ENCODE results near the gene TBC1D1.

Gene TBC1D1

DNA sequence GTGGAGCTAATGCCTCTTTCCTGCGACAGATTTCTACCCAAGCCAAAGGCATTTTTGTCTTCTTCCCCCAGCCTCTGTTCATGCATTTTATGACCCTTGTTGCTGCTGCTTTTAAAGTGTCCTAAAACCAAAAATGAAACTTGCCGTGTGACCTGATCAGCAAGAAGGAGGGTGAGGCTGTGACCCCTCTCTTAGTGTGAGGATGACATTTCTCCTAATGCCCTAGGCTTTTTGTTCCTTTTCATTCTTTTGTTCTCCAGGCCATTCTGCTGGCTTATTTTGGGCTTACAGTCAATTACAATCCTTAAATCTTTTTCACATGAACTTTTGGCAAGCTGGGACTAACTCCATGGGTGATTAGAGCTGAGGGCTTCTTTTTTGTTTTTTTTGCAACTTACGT lies 103.7 kb downstream of the TBC1D1 start:
- DNase-seq: no peak

DNA sequence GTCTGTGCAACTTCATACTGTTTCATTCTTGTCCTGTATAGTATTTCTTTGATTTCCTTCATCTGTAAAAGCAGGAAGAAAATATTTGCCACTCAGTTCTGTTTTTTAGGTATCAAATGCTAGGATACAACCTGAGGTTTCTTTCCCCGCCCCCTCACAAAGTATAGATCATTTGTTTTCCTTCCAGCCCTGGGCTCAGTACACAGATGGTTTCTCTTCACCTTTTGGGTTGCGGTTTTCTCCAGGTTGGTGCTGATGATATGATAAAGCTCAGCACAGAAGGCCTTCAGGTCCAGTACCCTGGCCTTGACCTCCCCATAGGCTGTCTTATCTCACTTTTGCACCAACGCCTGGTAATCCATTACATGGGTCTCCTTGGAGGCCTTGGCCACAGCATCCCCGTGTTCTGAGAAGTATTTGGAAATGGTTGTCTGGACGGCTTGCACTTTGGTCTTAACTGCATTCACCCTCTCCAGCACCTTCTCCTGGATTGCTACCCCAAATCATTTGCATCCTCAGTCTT lies 104.5 kb downstream of the TBC1D1 start:
- no peak for DNase-seq

DNA sequence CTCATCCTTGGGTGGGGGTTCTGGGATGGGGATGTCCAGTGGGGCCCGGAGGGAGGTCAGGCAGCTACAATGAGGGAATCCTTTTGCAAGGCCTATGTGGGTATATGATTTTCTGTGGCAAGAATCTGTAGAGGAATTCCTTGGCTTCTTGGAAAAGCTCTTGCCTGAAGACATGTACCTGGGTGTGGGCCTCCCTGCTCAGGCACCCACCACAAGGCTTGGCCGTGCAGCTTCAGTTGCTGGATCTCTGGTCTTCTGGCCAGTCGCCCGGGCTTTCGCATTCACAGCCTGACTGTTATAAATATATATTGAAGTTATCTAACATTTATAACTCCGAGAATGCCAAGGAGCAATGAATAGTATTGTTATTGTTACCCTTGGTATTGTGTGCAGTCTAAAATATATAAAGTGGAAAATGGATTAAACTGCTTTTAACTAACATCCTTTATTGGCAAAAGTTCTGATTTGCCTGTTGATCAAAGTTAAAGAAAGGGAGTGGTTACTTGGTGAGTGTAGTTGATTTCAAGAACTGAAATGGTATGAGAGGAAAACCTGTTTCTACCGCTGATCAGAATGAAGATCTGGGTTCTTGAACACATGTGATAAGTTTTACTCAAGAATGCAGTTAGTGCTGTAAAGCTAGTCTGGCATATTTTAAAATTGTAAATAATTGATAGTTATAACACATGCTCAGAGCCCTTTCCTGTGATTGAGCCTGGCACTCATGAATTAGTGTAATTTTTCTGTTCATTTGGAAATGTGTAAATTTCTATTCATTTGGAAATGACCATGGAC lies 105.3 kb downstream of the TBC1D1 start:
- no peak for DNase-seq

DNA sequence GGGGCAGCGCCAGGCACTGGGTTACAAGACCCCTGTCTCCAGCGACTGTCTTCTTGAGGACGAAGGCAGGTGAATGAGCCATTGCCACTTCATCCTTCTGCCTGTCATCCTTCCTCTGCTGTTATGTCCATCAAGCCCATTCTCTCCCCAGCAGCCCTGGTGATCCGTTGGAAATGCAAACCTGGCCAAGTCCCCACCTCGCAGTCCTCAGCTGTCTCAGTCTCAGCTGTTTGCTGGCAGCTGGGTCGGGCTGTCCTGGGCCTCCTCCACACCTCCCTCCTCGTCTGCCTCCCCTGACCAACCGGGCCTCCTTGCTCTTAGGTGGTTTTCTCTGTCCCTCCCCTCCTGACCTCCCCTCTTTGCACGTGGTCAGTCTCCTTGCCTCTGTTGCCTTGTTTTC lies 107.3 kb downstream of the TBC1D1 start:
- no peak for DNase-seq

DNA sequence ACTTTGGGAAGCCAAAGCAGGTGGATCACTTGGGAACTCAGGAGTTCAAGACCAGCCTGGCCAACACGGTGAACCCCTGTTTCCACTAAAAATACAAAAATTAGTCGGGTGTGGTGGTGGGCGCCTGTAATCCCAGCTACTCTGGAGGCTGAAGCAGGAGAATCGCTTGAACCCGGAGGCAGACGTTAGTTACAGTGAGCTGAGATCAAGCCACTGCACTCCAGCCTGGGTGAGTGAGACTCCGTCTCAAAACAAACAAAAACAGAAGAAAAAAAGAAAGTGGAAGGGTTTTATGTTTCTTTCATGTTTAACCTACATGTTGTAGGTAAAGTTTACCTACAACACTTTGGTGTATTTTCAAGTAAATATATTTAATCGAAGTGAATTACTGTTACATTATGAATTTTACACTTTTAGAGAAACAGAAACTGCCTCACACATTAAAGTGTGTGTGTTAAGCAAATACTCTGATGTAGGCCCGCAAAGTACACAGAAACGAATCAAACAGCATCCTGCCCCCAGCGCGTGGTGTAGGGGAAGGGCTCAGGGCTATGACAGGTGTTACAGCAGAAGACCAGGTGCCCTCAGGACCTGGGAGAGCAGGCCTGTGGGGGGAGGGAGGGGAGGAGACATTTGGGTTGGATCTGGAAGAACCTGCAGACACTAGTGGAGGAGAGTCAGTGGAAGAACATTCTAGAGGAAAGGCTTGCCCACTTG lies 108.3 kb downstream of the TBC1D1 start:
- no peak for DNase-seq

DNA sequence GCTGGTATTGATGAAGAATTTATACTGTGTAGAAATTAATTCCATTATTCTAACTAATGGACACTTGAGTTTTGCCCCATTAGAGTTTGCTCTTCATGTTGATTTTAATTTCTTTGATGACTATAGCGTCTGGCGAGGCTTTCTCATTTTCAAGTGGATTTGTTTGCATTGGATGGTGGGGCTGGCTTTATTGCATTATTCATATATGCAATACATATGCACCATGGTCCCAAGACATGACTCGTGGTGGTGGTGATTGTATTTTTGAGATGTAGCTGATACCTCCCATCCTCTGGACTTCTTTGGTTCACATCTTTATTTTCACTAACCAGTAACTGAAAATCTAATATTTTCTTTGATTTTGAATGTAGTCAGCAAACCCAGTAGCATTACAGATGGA lies 109.1 kb downstream of the TBC1D1 start:
- DNase-seq: no peak

DNA sequence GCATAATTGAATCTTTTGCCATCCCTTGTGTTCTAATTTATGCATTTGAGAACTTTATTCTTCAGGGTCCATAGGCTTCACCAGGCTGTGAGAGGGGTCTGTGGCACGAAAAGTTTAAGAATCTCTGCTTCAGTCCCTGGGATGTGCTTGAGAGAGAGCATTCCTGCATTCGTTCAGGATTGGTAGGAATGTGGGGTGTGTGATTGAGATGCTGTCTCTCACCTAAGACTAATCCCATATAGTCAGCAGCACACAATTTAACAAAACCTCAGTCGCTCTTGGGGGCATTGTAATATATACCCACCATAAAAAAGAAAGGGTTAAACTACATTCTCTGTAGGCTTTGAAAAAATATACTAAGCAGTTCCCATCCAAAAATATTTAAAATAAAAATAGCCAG lies 111.0 kb downstream of the TBC1D1 start:
- no peak for DNase-seq

DNA sequence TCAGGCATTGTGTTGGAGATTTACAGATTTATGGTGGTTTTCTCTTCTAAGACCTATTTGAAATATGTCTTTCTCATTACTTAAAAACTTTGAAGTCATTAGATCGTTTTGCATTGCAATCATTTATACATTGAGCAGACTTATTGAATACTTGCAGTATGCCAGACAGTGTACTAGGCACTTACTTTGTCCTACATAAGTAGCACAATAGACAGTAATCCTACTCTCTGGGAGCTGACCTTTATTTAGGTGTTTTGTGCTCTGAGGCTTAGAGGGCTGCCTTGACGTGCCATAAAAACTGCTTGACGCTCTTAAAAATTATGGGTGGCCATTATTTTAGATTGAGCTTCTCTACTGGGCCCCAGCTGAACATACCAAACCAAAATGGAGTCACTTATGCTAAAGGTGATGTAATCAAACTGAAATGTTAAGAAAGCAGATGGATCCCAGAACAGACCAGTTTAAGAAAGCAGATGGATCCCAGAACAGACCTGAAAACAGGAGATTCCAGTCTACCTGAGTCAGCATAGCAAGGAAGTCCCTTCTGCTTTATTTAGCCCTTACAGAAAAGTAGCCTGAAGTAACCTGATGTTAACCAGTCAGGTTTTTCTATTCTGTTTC lies 111.7 kb downstream of the TBC1D1 start:
- no peak for DNase-seq

DNA sequence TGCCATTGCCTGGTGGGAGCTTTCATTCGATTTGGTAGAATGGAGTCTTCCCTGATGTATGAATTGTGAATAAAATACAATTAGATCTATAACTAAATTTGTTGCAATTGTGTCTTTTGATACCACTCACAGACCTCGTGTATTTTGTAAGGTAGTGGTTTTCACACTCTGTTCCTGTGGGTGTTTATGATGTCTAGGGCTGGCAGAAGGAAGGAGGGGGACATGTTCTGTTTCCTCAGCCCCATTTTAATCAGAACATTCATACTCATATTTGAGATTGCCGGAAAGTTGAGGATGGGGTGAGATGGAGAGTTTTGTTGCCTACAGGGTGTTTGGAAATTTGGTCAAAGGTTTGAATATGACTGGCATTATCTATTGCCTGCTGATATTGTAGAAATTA lies 112.2 kb downstream of the TBC1D1 start:
- no peak for DNase-seq

DNA sequence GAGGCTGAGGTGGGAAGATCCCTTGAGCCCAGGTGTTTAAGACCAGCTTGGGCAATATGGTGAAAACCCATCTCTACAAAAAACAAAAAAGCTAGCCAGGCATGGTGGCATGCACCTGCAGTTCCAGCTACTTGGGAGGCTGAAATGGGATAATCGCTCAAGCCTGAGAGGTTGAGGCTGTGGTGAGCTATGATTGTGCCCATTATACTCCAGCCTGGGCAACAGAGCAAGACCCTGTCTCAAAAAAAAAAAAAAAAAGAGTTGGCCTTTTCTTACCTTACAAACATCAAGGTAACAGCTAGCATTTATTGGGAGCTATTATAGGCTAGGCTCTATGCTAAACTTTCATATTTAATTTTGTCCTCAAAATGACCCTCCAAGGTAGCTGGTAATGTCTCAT lies 112.7 kb downstream of the TBC1D1 start:
- DNase-seq: no peak

DNA sequence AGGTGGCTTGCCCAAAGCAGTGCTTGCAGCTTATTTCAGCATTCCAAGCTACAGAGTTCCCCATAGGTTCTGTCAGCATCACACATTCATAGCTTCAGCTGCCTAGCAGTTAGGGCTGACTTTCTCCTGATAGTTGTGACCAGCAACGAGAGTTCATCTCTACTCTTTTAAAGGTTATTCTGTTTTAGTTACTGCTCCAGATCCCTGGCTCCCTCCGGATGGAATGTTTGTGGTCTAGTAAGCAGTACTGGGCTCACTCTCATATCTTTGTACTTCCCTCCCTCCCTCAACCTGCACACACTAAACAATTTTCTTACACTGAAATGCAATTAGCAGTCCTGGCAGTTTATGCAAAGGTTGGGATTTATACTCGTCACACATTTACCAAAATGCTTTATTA lies 113.2 kb downstream of the TBC1D1 start:
- no peak for DNase-seq

DNA sequence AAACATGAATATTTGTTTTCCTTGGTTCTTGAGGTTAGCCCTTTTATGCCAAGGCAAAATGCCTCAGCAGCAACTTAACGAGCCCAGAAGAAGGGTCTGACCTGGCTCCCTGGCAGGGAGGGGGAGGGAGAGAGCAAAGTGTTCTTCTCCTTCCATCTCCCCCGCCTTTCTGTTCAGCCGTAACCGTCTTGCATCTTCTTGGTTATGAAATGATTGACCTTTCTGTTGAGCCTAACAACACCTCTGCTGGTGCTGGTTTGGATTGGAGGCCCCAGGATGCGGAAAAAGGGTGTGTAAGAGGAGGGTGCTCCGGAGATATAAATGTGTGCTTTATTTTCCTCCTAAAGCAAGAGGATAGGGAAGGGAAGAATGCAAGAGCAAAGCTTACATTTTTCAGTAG lies 114.0 kb downstream of the TBC1D1 start:
- no peak for DNase-seq

DNA sequence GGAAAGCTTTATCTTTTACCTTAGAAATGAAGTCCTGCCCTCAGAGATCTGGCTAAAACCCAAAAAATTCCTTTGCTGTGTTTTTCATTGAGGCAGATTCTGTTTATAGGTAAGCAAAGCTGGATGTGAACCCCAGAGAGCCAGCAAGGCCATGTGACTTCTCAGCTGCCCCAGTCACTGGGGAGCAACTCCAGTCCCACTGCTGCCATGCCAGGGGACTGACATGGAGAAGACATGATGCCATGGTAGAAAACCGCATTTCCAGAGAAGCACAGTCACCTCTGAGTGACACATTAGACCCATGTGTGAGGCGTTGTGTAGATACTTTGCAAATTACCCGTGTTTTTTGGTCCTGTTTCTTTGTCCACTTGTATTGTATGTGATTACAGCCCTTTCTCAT lies 114.8 kb downstream of the TBC1D1 start:
- no peak for DNase-seq

DNA sequence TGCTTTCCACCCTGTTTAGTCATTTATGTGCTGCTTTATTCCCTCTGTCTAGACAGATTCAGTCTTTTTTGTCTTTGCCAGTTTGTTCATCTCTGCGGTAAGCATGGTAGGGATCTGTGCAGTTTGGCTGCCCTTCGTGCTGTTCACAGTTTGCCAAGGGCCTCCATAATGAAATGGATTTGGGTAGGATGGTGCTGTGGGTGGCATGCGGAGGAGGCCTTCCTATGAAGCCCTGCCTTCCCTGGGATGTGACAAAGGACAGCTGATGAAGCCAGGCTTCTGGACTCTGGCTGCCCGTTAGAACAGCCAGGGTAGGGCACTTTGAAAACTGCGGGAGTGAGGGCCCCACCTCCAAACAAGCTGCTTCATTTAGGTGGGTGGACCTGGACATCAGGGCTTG lies 116.8 kb downstream of the TBC1D1 start:
- no peak for DNase-seq

DNA sequence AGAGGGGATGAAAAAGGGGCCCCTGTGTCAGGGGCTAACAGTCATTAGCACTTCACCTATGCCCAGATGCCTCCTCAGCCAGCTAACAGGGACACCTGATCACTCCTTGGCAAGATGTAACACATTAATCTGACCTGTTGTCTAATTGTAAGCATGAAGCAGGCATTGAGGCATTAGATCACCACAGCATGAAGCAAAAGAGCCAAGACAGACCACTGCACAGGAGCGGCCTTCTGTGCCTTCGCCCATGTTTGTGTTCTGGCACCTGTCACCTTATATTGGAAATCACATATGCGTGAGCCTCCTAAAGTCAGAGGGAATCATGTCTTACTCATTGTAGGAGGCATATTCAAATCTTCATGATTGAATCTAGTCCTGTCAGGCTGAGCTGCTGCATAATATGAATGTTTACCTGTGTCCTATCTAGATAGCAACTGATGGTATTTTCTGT lies 117.7 kb downstream of the TBC1D1 start:
- no peak for DNase-seq

DNA sequence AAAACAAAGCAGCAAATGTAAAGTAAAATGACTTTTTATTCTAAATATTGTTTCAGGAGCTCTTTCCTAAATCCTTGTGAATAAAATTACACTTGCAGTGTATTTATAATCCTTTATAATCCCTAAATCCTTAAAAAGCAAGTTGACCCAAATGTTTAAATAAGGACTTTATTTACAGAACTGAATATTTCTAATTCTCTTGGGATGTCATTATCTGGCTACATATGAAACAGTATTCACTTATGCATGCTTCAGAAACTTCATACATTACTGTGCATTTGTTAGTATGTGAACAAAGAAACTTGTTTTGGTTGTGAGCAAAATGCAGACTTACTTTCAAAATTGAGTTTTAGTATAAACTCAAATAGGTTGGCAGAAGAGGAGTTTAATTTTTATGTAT lies 118.5 kb downstream of the TBC1D1 start:
- no peak for DNase-seq

DNA sequence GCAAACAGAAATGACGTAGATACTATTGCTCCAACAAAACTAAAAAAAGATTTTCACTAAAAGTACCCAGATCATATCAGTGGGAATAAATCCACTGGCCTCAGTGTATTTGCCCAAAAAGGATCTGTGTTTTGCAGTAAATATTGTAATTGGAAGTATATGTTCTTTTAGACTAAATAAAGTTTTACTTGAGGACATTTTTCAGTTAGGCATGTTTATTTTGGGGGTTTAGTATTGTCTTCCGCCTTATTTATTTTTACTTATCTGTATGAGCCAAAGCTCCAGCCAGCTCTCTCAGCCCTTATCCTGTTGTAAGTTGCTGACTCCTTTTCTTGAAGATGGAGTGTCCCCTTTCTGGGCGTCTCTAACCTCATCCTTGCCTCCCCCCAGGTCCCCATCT lies 119.1 kb downstream of the TBC1D1 start:
- no peak for DNase-seq

DNA sequence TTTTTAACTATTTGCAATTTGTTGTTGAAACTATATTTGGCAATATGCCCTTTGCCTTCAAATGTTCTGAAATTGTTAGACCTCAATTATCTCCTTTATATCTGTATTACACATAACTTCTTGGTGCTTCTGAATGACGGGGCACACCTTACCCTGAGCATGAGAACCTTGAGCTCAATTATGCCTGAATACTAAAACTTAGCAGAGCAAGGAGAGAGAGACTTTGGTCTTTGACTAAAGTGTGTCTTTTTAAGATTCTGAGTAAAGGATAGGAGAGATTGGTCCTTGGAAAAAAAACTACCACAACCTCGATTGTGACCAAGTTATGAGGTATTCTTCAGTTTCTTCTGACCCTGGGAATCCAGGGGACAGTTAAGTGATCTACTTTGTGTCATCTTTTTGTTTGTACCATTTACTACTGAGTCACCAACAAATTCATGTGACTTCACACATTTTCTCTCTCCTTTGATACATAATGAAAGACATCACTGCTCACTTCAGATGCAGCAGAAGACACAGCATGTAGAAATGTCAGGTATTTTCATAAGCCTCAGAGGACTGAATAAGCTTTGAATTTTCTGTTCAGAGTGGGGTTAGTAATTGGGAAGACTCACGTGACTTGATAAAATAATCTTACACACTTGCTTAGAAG lies 120.8 kb downstream of the TBC1D1 start:
- DNase-seq: no peak

DNA sequence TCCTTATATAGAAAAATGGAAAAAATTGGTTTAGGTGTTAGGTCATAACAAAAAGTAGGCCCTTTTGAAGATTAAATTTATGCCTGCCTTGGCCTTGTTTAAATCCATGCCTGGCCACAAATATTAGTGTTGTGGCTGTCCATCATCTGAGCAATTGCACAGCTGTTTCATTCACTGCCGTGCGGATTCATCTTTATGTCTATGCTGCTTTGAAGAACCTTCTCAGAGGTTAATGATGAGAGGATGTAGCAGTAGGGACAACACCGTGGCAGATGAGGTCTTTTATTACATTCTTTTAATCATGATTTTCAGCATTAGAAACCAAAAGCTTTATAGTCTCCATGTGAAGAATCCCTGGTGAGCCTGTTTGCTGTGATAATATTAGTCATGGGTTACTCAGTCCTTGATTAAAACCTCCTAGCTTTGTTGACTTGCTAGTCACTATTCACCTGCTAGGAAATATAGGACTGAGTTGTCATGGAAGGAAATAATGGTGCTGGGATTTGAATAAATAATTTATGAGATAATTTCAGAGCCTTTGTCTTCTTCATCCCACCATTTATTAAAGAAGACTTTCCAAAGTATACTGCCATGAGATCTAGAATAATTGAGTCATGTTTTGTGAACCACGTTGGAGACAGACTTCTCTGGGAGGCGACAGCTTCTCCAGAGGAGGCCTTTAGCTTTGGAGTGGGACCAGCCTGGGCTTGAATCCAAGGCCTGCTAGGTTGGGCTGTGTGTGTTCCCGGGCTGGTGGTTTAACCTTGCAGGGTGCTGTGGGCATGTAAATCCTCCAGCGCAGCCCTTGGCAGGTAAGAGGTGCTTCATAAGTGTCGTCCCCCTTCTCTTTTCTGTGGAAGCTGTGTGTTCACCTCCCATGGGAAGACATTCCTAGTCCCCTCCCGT lies 122.8 kb downstream of the TBC1D1 start:
- no peak for DNase-seq

DNA sequence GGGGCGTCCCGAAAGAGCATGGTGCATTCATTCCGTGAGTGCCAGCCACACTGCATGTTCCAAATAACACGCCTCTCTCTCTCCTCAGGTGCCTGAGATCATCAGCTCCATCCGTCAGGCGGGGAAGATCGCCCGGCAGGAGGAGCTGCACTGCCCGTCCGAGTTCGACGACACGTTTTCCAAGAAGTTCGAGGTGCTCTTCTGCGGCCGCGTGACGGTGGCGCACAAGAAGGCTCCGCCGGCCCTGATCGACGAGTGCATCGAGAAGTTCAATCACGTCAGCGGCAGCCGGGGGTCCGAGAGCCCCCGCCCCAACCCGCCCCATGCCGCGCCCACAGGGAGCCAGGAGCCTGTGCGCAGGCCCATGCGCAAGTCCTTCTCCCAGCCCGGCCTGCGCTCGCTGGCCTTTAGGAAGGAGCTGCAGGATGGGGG lies 123.6 kb downstream of the TBC1D1 start:
- DNase-seq: no peak

DNA sequence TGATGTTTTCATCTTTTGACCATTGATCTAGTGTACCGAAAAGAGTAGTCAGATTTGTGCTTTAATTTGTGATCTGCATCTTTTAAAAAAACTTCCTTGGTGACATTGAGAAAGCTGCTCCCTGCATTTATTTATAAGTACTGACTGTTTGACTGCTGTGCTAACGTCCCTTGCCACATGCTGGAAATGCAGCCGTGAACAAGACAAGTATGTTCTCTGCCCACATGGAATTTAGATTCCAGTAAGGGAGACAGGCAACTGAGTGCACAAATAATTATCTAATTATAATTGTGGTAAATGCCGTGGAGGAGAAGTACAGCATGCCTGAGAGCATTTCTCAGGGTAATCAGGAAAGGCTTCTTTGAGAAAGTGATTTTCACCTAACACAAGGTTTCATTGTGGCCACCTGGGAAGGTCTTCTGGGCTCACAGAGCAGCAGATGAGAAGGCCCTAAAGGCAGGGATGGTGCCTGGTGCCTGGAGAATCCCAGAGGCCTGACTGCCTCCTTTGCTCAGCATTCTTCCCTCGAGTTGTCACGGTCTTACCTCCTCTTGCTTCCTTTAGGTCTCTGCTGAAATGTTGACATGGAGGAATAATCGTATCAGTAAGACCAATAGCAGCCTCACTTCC lies 125.1 kb downstream of the TBC1D1 start:
- DNase-seq: no peak

DNA sequence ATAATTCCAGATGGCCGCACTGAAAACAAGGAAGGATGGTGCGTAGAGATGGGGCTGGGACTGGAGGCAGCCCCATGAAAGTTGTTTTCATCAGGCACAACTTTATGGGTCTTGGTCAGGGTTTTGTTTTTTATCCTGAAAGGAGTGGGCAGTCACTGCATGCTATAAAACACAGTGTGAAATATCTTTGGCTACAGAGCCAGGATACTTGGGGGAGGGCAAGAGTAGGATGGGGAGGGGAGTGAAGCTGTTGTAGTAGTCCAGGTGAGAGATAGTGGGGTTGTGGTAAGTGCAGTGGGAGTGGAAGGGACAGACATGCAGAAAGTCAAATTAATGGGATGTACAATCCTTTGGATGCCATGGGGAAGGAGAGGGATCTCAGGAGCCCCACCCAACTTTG lies 125.8 kb downstream of the TBC1D1 start:
- DNase-seq: no peak
